Tibial nerve (tissue), 4 donors: ENCODE results near the gene HPS4. TPM values are rescaled to one million over a fixed set of nuclear protein-coding genes. Genes with fewer than 3 reads are reported as not detected.

ENCODE experiments used
- DNase-seq, 2 donors: peaks; one replicate each; pipeline ENCODE4 v3.0.0-alpha.2; 2019; ENCODE audit warnings: low spot score in 2 of 2
- H3K27ac ChIP-seq, 4 donors: fragments of 200-600 bp; sonication (generic) in 3 of 4; one replicate each; pipeline ENCODE4 v1.5.1; 2017 to 2019; ENCODE audit warnings: mild to moderate bottlenecking in 1 of 4
- H3K27me3 ChIP-seq, 2 donors: fragments of 200-600 bp; sonication (generic) in 1 of 2; one replicate each; pipeline versions ENCODE4 v1.5.1 to v1.6.0; 2017 to 2019
- H3K36me3 ChIP-seq, 3 donors: fragments of 200-600 bp; sonication (generic); one replicate each; pipeline ENCODE4 v1.5.1; 2018 to 2019
- H3K4me1 ChIP-seq, 4 donors: fragments of 200-600 bp; sonication (generic) in 3 of 4; one replicate each; pipeline ENCODE4 v1.5.1; 2017 to 2019
- H3K4me3 ChIP-seq, 4 donors: fragments of 200-600 bp; sonication (generic) in 3 of 4; one replicate each; pipeline ENCODE4 v1.5.1; 2017 to 2019; ENCODE audit warnings: mild to moderate bottlenecking in 1 of 4, moderate library complexity in 1 of 4
- H3K9me3 ChIP-seq, 4 donors: fragments of 200-600 bp; sonication (generic) in 3 of 4; one replicate each; pipeline ENCODE4 v1.5.1; 2017 to 2019
- CTCF ChIP-seq, 5 experiments: fragments of 200-600 bp in 3 of 5; fragments of 450-650 bp in 2 of 5; sonication (generic) in 3 of 5; IDR thresholded peaks; one replicate each; pipeline ENCODE4 v1.5.1; 2016 to 2019; ENCODE audit warnings: antibody characterized with exemption in 5 of 5, mild to moderate bottlenecking in 3 of 5, moderate library complexity in 2 of 5
- EP300 ChIP-seq, 2 donors: sonication (generic); formaldehyde crosslinking; IDR thresholded peaks; one replicate each; pipeline ENCODE4 v1.6.1; 2017; ENCODE audit warnings: antibody characterized with exemption in 2 of 2, mild to moderate bottlenecking in 1 of 2
- POLR2A ChIP-seq, 2 donors: fragments of 450-650 bp; IDR thresholded peaks; one replicate each; pipeline ENCODE4 v1.6.1; 2017; ENCODE audit warnings: antibody characterized with exemption in 2 of 2, mild to moderate bottlenecking in 2 of 2, moderate library complexity in 2 of 2
- WGBS, 2 donors: methylation state at CpG; one replicate each; pipeline ENCODE4 v1.1.5; 2018; 5-methylcytosine and 5-hydroxymethylcytosine counted together
- total RNA-seq, 4 donors: library from RNA; depleted of rRNA; stranded (reverse); fragments of >200 nt; gene quantifications; one replicate each; pipeline ENCODE4 v1.1.0, GENCODE V29; 2016

The HPS4 gene
- total RNA-seq, 4 donors from 2014 or later: 32.7 to 62.3 (median 46.0) TPM

- peaks cover 3 to 45% (median 10%) of the 10 kb centered on the region in 3 donors for H3K36me3 ChIP-seq
- no peak overlapping the region for H3K27ac ChIP-seq
- no peaks in the 10 kb centered on the region for H3K27me3 ChIP-seq
- TF ChIP-seq POLR2A (IDR thresholded peaks at IDR 0.05) (no peak), CTCF (IDR thresholded peaks at IDR 0.05) (no peak), EP300 (IDR thresholded peaks at IDR 0.05) (no peak)
- H3K4me1 ChIP-seq: no peaks in the 10 kb centered on the region
- WGBS, 2 donors: 64 to 78% methylated on average over 5 of the region's 5 CpGs
- no peak for DNase-seq
- H3K9me3 ChIP-seq: no peaks in the 10 kb centered on the region
- H3K4me3 ChIP-seq: no peak overlapping the region
These were observed 35.2 kb downstream of the HPS4 start for GRCh38 chr22:26448334-26448733.

DNA sequence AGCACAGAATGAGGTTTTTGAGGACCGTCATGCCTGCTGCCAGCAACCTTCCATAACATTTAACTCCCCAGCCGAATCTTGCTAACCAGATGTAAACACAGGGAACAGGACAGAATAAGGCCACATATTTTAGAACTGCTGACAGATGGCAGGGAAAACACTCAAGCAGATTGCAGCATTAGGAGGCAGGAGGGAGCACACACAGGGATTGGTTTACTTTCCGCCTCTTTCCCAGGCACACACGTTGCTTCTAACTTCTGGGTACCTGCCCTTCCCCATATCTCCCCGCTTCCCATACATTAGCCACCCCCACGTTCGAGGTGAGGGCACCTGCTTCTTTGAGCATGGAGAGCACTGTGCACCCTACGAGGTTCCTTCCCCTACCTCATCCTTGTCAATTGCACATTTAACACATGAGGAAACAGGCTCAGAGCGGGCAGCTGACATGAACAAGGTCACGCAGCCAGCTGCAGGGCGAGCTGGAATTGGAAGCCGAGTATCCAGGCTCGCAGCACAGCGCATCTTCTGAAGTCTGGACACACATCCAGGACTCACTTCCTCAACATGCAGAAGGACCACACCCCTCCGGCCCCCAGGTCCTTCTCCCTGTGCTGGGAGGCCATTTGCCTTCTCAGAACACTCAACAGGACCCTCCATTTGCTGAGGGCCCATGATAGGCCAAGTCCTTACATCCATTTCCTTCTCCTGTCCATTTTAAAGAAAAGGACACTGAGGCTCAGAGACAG lies 35.8 kb downstream of the HPS4 start:
- Histone ChIP-seq H3K36me3 (peaks cover 3 to 40% (median 10%) of the 10 kb centered on the region in 3 donors), H3K4me3 (no peak overlapping the region), H3K27ac (no peak overlapping the region), H3K4me1 (no peaks in the 10 kb centered on the region), H3K9me3 (no peaks in the 10 kb centered on the region), H3K27me3 (no peaks in the 10 kb centered on the region)
- WGBS, 2 donors: 76 to 79% methylated on average over 15 of the region's 15 CpGs
- TF ChIP-seq POLR2A (IDR thresholded peaks at IDR 0.05) (no peak), EP300 (IDR thresholded peaks at IDR 0.05) (no peak), CTCF (IDR thresholded peaks at IDR 0.05) (no peak)
- no peak for DNase-seq

GRCh38 chr22:26446808-26447515 lies 36.6 kb downstream of the HPS4 start:
- H3K36me3 ChIP-seq: peaks cover 0 to 32% (median 4%) of the 10 kb centered on the region in 3 donors
- no peaks in the 10 kb centered on the region for H3K4me1 ChIP-seq
- 83 to 89% methylated on average over 17 of the region's 17 CpGs for WGBS, 2 donors
- no peak overlapping the region for H3K4me3 ChIP-seq
- DNase-seq: no peak
- H3K9me3 ChIP-seq: no peaks in the 10 kb centered on the region
- H3K27ac ChIP-seq: no peak overlapping the region
- TF ChIP-seq EP300 (IDR thresholded peaks at IDR 0.05) (no peak), CTCF (IDR thresholded peaks at IDR 0.05) (no peak), POLR2A (IDR thresholded peaks at IDR 0.05) (no peak)
- H3K27me3 ChIP-seq: no peaks in the 10 kb centered on the region

GRCh38 chr22:26445577-26446275 lies 37.9 kb downstream of the HPS4 start:
- Histone ChIP-seq H3K4me1 (no peaks in the 10 kb centered on the region), H3K36me3 (peaks cover 0 to 19% (median 0%) of the 10 kb centered on the region in 3 donors), H3K9me3 (no peaks in the 10 kb centered on the region), H3K27me3 (no peaks in the 10 kb centered on the region), H3K4me3 (no peak overlapping the region), H3K27ac (no peak overlapping the region)
- DNase-seq: no peak
- 69 to 71% methylated on average over 15 of the region's 15 CpGs for WGBS, 2 donors
- TF ChIP-seq POLR2A (IDR thresholded peaks at IDR 0.05) (no peak), EP300 (IDR thresholded peaks at IDR 0.05) (no peak), CTCF (IDR thresholded peaks at IDR 0.05) (no peak)
